GM18873 (cell line): Measurements from ENCODE around the gene GNB5.
"Not testable (repeated sequence)": the region's sequence is repeated elsewhere in the genome, so short reads cannot be mapped to it uniquely, and the experiment has no call there.

ENCODE experiments used
- ATAC-seq: cut with Tn5 transposase; IDR thresholded peaks from one replicate; pipeline ENCODE4 v1.9.1; 2021; ENCODE audit warnings: mild to moderate bottlenecking, moderate library complexity, moderate number of reproducible peaks; ENCODE audit not compliant: unreplicated experiment, low FRiP score

GNB5 gene

GRCh38 chr15:52191207-52191606 is at the start of gene GNB5:
Gene GNB5 (minus strand): TSS chr15:52191392. CDS start chr15:52184676, 6,716 bp downstream.
- no peak for ATAC-seq

- no peak for ATAC-seq
Observed at GRCh38 chr15:52240166-52240565, 49.0 kb upstream of the GNB5 start.

- not testable (repeated sequence) for ATAC-seq
Observed at GRCh38 chr15:52238989-52239525, 47.9 kb upstream of the GNB5 start.

- no peak for ATAC-seq
Observed at GRCh38 chr15:52238149-52238548, 47.0 kb upstream of the GNB5 start.

GRCh38 chr15:52236013-52236412 is 44.8 kb upstream of the GNB5 start:
- ATAC-seq, result no peak

GRCh38 chr15:52234596-52235541 is 43.7 kb upstream of the GNB5 start:
- peak; percentile 42 for ATAC-seq

GRCh38 chr15:52233405-52233804 is 42.2 kb upstream of the GNB5 start:
- no peak for ATAC-seq

GRCh38 chr15:52232327-52232726 is 41.1 kb upstream of the GNB5 start:
- peak; percentile 54 for ATAC-seq

- no peak for ATAC-seq
Observed at GRCh38 chr15:52230073-52230472, 38.9 kb upstream of the GNB5 start.

GRCh38 chr15:52228921-52229320 is 37.7 kb upstream of the GNB5 start:
- ATAC-seq, result no peak

- peak; percentile 78 for ATAC-seq
Observed at GRCh38 chr15:52227456-52227855, 36.3 kb upstream of the GNB5 start.

- ATAC-seq, result no peak
Observed at GRCh38 chr15:52225230-52225629, 34.0 kb upstream of the GNB5 start.

GRCh38 chr15:52224211-52224610 is 33.0 kb upstream of the GNB5 start:
- no peak for ATAC-seq

- no peak for ATAC-seq
Observed at GRCh38 chr15:52221730-52222129, 30.5 kb upstream of the GNB5 start.

GRCh38 chr15:52220937-52221660 is 29.9 kb upstream of the GNB5 start:
- no peak for ATAC-seq

- no peak for ATAC-seq
Observed at GRCh38 chr15:52220251-52220650, 29.1 kb upstream of the GNB5 start.

GRCh38 chr15:52218816-52219215 is 27.6 kb upstream of the GNB5 start:
- ATAC-seq, result no peak

- ATAC-seq, result no peak
Observed at GRCh38 chr15:52218371-52218770, 27.2 kb upstream of the GNB5 start.

GRCh38 chr15:52217186-52217585 is 26.0 kb upstream of the GNB5 start:
- ATAC-seq, result no peak

- no peak for ATAC-seq
Observed at GRCh38 chr15:52214553-52214952, 23.4 kb upstream of the GNB5 start.

- ATAC-seq, result no peak
Observed at GRCh38 chr15:52213206-52213605, 22.0 kb upstream of the GNB5 start.
